HEK293 (cell line): ENCODE results near the gene LMTK3.

Source experiments
- CTCF ChIP-seq: fragments of 450-650 bp; formaldehyde crosslinking; IDR thresholded peaks from 2 replicates; pipeline ENCODE4 v1.5.1; 2016; ENCODE audit warnings: missing biosample characterization, missing genetic modification characterization
- ELK4 ChIP-seq: IDR thresholded peaks from 2 replicates; pipeline ENCODE4 v1.6.1; 2011; ENCODE audit warnings: mild to moderate bottlenecking, low read depth, low read length, borderline replicate concordance
- KLF1 ChIP-seq: fragments of 450-650 bp; formaldehyde crosslinking; IDR thresholded peaks from 2 replicates; pipeline ENCODE4 v1.5.1; 2016; ENCODE audit warnings: missing biosample characterization, missing genetic modification characterization
- REPIN1 ChIP-seq: fragments of 450-650 bp; formaldehyde crosslinking; IDR thresholded peaks from 2 replicates; pipeline ENCODE4 v1.5.1; 2017; ENCODE audit warnings: missing biosample characterization, missing genetic modification characterization, low read depth
- ZBTB10 ChIP-seq: fragments of 450-650 bp; formaldehyde crosslinking; IDR thresholded peaks from 2 replicates; pipeline ENCODE4 v1.5.1; 2016; ENCODE audit warnings: missing biosample characterization, missing genetic modification characterization
- ZBTB49 ChIP-seq: fragments of 450-650 bp; formaldehyde crosslinking; IDR thresholded peaks from 2 replicates; pipeline ENCODE4 v1.5.1; 2016; ENCODE audit warnings: missing biosample characterization, missing genetic modification characterization, low read depth
- ZEB2 ChIP-seq: fragments of 450-650 bp; formaldehyde crosslinking; IDR thresholded peaks from 2 replicates; pipeline ENCODE4 v1.5.1; 2016; ENCODE audit warnings: missing biosample characterization, missing genetic modification characterization
- ZFP37 ChIP-seq: fragments of 450-650 bp; formaldehyde crosslinking; IDR thresholded peaks from 2 replicates; pipeline ENCODE4 v1.5.1; 2016; ENCODE audit warnings: missing biosample characterization, missing genetic modification characterization
- ZNF112 ChIP-seq: fragments of 450-650 bp; formaldehyde crosslinking; IDR thresholded peaks from 2 replicates; pipeline ENCODE4 v1.5.0; 2017; ENCODE audit warnings: missing biosample characterization, missing genetic modification characterization
- ZNF133 ChIP-seq: fragments of 450-650 bp; formaldehyde crosslinking; IDR thresholded peaks from 2 replicates; pipeline ENCODE4 v1.5.1; 2016; ENCODE audit warnings: missing biosample characterization, missing genetic modification characterization
- ZNF175 ChIP-seq: fragments of 450-650 bp; formaldehyde crosslinking; IDR thresholded peaks from 2 replicates; pipeline ENCODE4 v1.5.1; 2016; ENCODE audit warnings: missing biosample characterization, missing genetic modification characterization
- ZNF223 ChIP-seq: fragments of 450-650 bp; formaldehyde crosslinking; IDR thresholded peaks from 2 replicates; pipeline ENCODE4 v1.5.1; 2016; ENCODE audit warnings: missing biosample characterization, missing genetic modification characterization
- ZNF23 ChIP-seq: fragments of 450-650 bp; formaldehyde crosslinking; IDR thresholded peaks from 2 replicates; pipeline ENCODE4 v1.5.1; 2016; ENCODE audit warnings: missing biosample characterization, missing genetic modification characterization, borderline replicate concordance
- ZNF26 ChIP-seq: fragments of 450-650 bp; formaldehyde crosslinking; IDR thresholded peaks from 2 replicates; pipeline ENCODE4 v1.5.1; 2016; ENCODE audit warnings: missing biosample characterization, missing genetic modification characterization
- ZNF362 ChIP-seq: fragments of 450-650 bp; formaldehyde crosslinking; IDR thresholded peaks from 2 replicates; pipeline ENCODE4 v1.5.1; 2016; ENCODE audit warnings: missing biosample characterization, missing genetic modification characterization
- ZNF398 ChIP-seq: fragments of 450-650 bp; formaldehyde crosslinking; IDR thresholded peaks from 2 replicates; pipeline ENCODE4 v1.5.1; 2017; ENCODE audit warnings: missing biosample characterization, missing genetic modification characterization
- ZNF488 ChIP-seq: fragments of 450-650 bp; formaldehyde crosslinking; IDR thresholded peaks from 2 replicates; pipeline ENCODE4 v1.5.1; 2016; ENCODE audit warnings: missing biosample characterization, missing genetic modification characterization
- ZNF560 ChIP-seq: fragments of 450-650 bp; formaldehyde crosslinking; IDR thresholded peaks from 2 replicates; pipeline ENCODE4 v1.5.1; 2017; ENCODE audit warnings: missing biosample characterization, missing genetic modification characterization, borderline replicate concordance
- ZNF585B ChIP-seq: fragments of 450-650 bp; formaldehyde crosslinking; IDR thresholded peaks from 2 replicates; pipeline ENCODE4 v1.5.1; 2016; ENCODE audit warnings: missing biosample characterization, missing genetic modification characterization
- ZNF645 ChIP-seq: fragments of 450-650 bp; formaldehyde crosslinking; IDR thresholded peaks from 2 replicates; pipeline ENCODE4; 2016; ENCODE audit warnings: missing biosample characterization, missing genetic modification characterization
- ZNF707 ChIP-seq: fragments of 450-650 bp; formaldehyde crosslinking; IDR thresholded peaks from 2 replicates; pipeline ENCODE4 v1.5.1; 2016; ENCODE audit warnings: missing biosample characterization, missing genetic modification characterization
- ZNF785 ChIP-seq: fragments of 450-650 bp; formaldehyde crosslinking; IDR thresholded peaks from 2 replicates; pipeline ENCODE4 v1.5.1; 2016; ENCODE audit warnings: missing biosample characterization, missing genetic modification characterization
- ZNF837 ChIP-seq: fragments of 450-650 bp; formaldehyde crosslinking; IDR thresholded peaks from 2 replicates; pipeline ENCODE4 v1.5.1; 2016; ENCODE audit warnings: missing biosample characterization, missing genetic modification characterization
- ZXDB ChIP-seq: fragments of 450-650 bp; formaldehyde crosslinking; IDR thresholded peaks from 2 replicates; pipeline ENCODE4 v1.5.1; 2016; ENCODE audit warnings: missing biosample characterization, missing genetic modification characterization

The LMTK3 gene

GRCh38 chr19:48490981-48491792, 20.4 kb downstream of the LMTK3 start (continued):
- TF ChIP-seq ZXDB (peak; percentile 55), KLF1 (0 out of 2 replicates have a peak, but pooled peaks have one; percentile 41), ZNF362 (tag by site-specific recombination) (no peak), ZBTB10 (tag by site-specific recombination) (0 out of 2 replicates have a peak, but pooled peaks have one; percentile 10), ZFP37 (tag by site-specific recombination) (no peak), ZNF585B (no peak), ZNF837 (tag by site-specific recombination) (no peak), ZNF223 (tag by site-specific recombination) (no peak), REPIN1 (no peak), ZEB2 (tag by site-specific recombination) (peak; percentile 39; the same call in 1 of the 2 replicates), ZNF133 (tag by site-specific recombination) (no peak), CTCF (no peak), ZNF26 (tag by site-specific recombination) (no peak), ELK4 (no peak), ZNF645 (no peak), ZBTB49 (tag by site-specific recombination) (no peak), ZNF112 (no peak), ZNF560 (tag by site-specific recombination) (no peak), ZNF785 (tag by site-specific recombination) (no peak), ZNF707 (tag by site-specific recombination) (no peak), ZNF23 (tag by site-specific recombination) (no peak), ZNF175 (tag by site-specific recombination) (no peak), ZNF398 (tag by site-specific recombination) (peak; percentile 92), ZNF488 (tag by site-specific recombination) (no peak)
